Middle frontal gyrus (tissue), 1 donor: Measurements from ENCODE around the gene C6orf47.

Source experiments
- DNase-seq: peaks from one replicate; pipeline ENCODE4 v3.0.0-alpha.2; 2015; ENCODE audit warnings: low spot score; ENCODE audit errors: extremely low spot score

C6orf47 gene

GRCh38 chr6:31661262-31662123 lies 915 bp upstream of the C6orf47 start:
- no peak for DNase-seq

DNA sequence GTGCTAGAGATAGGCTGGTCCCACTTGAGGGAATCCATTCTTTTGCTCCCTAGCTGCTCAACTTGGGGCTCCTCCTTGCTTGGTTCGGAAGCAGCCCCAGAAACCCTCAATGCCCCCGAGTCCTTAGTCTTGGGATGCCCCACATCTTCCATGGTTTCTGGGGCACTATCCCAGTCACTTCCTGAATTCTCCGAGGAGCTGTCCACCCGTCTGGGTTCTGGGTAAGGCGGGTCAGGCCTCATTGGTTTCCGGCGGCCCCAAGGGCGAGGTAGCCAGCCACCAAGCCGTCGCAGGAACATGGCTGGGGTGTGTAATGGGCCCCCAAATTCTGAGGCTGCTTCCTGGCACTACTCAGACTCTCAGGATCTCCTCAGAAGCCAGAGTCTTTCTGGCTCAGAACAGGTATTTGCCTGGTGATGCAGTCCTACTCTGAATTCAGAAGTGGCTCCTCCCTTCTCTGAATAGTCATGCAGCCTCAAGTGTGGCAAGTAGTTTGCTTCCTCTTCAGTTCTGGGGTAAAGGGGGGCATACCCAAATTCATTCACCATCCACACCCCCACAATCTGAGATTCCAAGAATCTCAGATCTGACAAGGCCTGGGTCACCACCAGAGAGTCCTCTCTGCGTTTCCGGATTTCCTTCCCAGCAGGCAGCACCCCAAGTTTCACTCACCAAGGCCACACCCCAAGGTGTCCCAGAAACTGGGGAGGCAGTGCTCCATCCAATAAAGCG lies 763 bp downstream of the C6orf47 start:
- DNase-seq: no peak

- no peak for DNase-seq
Observed at GRCh38 chr6:31658983-31659648, 1.5 kb downstream of the C6orf47 start.

- no peak for DNase-seq
Observed at GRCh38 chr6:31658158-31658688, 2.4 kb downstream of the C6orf47 start.

- no peak for DNase-seq
Observed at GRCh38 chr6:31657406-31658157, 3.0 kb downstream of the C6orf47 start.

- DNase-seq: no peak
Observed at GRCh38 chr6:31655349-31656237, 5.0 kb downstream of the C6orf47 start, which contains the start of gene APOM. TSS of gene APOM (plus strand) at chr6:31655894. CDS start at chr6:31655967, 73 bp downstream.

DNA sequence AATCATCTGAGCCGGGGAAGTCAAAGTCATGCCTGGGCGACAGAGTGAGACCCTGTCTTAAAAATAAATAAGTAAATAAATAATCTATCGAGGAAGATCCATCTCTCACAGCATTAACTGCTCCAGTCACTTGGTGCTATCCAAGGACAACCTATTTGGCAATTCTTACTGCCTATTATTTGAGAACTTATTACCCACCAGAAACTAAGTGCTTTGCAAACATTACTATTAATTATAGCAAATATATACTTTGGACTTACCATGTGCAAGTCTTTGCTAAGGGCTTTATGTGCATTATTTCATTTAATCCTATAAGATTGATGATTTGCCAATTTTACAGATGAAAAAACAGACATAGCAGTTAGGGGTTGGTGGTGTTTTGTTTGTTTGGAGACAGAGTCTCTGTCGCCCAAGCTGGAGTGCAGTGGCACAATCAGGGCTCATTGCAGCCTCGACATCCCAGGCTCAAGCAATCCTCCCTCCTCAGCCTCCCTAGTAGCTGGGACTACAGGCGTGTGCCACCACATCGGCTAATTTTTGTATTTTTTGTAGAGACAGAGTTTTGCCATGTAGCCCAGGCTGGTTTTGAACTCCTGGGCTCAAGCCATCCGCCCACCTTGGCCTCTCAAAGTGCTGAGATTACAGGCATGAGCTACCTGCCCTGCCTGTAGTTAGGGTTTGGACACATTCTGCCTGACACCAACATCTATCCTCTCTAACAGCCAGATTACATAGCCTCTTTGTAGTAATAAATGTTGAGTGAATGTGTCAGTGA lies 5.8 kb downstream of the C6orf47 start:
- DNase-seq: no peak

- peak; percentile 81 for DNase-seq
Observed at GRCh38 chr6:31652925-31653724, 7.5 kb downstream of the C6orf47 start.

DNA sequence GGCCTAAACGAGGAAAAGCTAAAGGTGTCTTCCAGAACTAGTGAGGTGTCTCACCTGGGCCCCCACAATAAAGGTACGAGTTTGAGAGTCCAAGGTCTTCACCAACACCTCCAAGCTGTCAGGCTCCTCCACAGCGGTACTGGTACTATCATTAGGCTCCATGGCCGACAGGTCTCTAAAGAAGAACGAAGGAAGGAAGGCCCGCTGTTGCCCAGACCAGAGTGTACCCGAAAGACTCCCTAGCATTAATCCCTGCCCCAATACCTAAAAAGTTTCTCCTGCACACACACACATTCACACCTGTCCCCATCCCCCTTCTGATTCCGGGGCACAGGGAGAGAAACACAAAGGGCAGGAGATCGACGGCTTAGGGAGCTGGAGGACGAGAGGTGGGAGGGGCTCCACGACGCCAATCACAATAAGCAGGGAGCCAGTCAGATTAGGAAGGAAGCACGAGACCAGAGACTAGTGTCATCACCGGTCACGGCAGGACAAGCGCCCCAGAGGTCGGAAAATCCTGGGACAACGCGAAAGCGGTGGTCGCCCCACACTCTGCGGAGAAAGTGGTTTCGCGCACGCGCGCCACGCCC lies 8.9 kb downstream of the C6orf47 start:
- DNase-seq: peak; percentile 6

GRCh38 chr6:31645325-31645724 lies 15.3 kb downstream of the C6orf47 start:
- no peak for DNase-seq

- DNase-seq: no peak
Observed at GRCh38 chr6:31643818-31644454, 16.6 kb downstream of the C6orf47 start.

- no peak for DNase-seq
Observed at GRCh38 chr6:31642798-31643570, 17.6 kb downstream of the C6orf47 start.

GRCh38 chr6:31641370-31641769 lies 19.2 kb downstream of the C6orf47 start:
- DNase-seq: no peak

DNA sequence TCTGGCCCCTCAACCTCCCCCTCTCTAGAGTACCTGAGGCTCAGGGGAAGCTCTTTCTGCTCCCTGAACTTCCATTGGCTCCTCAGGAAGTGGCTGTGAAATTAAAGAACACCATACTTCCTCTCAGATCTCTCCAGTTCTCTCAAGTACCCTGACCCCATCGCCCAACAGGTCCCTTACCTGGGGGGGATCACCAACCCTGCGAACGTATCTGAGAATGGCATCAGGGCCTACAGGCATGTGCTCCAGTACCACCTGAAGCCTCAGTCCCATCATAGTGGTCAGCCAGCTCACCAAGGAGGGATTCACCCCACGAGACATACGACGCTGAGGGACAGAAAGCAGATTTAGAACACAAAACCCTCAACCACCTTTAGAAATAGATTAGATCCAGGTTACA lies 20.0 kb downstream of the C6orf47 start:
- DNase-seq: no peak

DNA sequence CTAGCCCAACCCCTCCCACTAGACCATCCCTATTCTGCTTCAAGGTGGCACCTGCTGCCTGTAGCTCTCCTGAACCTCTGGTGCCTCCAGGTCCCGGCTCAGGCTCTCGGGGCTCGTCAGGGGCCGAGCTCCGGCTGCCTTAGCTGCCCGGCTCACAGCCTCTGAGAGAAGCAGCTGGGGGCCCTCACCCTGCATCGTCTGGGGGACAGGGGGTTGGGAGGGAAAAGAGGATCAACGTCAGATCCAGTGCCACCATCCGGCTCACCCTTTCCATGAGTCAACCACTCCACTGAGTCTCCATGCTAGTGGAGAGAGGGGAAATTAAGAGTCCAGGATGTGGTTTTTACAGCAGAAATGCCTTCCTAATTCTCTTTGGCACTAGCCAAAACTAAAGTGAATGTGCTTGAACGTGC lies 21.1 kb downstream of the C6orf47 start:
- DNase-seq: no peak

DNA sequence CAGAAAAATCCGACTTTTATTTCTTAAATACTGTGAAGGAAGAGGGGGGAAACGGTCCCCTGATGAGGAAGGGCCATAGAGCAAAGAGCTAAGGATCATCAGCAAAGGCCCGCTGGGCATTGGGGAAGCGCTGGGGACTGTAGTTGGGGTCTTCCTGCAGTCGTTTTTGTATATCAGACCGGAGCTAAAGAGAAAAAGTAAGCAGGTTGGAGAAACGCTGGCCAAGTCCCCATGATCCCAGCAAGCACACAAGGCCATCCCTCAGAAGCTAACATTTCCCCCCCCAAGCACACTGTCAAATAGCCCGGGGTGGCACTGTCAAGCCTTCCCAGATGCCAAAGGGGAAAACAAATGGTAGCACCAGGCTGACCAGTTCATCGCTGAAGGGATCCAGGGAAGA lies 21.5 kb downstream of the C6orf47 start:
- no peak for DNase-seq
